HG02870 (cell line): Measurements from ENCODE around the gene UTS2R.

Source experiments
- ATAC-seq: cut with Tn5 transposase; IDR thresholded peaks from one replicate; pipeline ENCODE4 v1.9.1; 2021; ENCODE audit warnings: mild to moderate bottlenecking, moderate library complexity; ENCODE audit not compliant: unreplicated experiment

UTS2R gene

GRCh38 chr17:82371333-82372248 is at the start of gene UTS2R:
Gene UTS2R, plus strand, starts transcription at chr17:82371765. Its CDS starts 2,560 bp downstream, at chr17:82374325.
- ATAC-seq: no peak

GRCh38 chr17:82321947-82322466 is 49.6 kb upstream of the UTS2R start:
- no peak for ATAC-seq

- ATAC-seq: no peak
Measured at GRCh38 chr17:82322526-82323453, 48.8 kb upstream of the UTS2R start.

GRCh38 chr17:82323514-82324234 is 47.9 kb upstream of the UTS2R start:
- no peak for ATAC-seq

GRCh38 chr17:82324566-82325285 is 46.8 kb upstream of the UTS2R start:
- no peak for ATAC-seq

DNA sequence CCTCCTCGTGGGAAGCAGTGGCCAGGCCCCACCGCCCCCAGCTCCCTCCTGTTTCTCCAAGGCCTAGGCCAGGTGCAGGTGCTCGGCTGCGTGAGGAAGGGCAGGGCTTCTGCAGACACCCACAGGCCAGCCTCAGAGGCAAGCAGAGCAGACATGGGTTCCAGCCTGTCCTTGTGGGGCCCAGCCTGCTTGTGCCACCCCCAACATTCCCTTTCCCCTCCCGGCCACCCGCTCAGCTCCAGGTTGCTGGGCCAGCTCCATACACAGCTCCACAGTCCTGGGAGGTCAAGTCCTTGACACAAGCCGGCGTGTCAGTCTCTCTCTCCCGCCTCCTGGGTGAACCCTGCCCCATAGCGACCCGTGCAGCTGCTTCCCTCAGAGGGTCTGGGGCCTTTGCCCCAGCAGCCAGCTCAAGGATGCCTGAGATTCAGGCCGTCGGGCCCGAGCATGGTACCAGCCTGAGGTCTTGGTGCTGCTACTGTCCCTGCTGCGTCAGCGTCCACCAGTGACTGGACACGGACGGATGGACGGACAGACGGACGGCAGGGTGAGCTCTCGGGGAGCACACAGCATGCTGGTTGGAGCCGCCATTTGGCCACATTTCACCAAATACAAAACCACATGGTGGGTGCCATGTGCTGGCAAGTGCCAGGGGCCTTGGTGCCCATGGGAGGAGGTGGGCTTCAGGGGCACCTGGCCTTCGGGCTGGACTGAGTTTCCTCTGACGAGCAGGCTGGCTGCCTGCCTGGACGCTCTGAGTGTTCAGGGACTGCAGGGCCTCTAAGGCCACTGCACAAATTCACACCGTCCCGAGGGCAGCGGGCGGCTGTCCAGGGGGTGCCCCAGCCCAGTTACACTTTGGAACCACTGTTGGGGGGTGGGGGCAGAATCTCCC is 46.0 kb upstream of the UTS2R start:
- no peak for ATAC-seq

- no peak for ATAC-seq
Measured at GRCh38 chr17:82327289-82327688, 44.3 kb upstream of the UTS2R start.

DNA sequence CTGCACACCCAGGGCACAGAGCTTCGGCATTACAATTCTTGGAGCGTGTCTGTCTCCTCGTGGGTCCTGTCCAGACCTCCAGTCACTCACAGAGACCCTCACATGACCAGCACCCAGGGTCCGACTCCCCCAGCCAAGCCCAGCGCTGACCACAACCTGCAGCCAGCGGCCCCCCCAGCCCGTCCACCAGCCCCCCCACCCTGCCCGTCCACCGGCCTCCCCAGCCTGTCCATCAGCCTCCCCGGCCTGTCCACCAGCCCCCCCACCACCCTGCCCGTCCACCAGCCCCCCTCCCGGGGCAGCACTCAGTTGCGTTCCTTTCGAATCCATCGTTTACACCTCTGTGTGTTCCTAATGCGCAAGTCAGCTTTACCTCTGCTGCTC is 43.8 kb upstream of the UTS2R start:
- ATAC-seq: no peak

- no peak for ATAC-seq
Measured at GRCh38 chr17:82328141-82328993, 43.2 kb upstream of the UTS2R start.

- no peak for ATAC-seq
Measured at GRCh38 chr17:82328994-82329507, 42.5 kb upstream of the UTS2R start.

DNA sequence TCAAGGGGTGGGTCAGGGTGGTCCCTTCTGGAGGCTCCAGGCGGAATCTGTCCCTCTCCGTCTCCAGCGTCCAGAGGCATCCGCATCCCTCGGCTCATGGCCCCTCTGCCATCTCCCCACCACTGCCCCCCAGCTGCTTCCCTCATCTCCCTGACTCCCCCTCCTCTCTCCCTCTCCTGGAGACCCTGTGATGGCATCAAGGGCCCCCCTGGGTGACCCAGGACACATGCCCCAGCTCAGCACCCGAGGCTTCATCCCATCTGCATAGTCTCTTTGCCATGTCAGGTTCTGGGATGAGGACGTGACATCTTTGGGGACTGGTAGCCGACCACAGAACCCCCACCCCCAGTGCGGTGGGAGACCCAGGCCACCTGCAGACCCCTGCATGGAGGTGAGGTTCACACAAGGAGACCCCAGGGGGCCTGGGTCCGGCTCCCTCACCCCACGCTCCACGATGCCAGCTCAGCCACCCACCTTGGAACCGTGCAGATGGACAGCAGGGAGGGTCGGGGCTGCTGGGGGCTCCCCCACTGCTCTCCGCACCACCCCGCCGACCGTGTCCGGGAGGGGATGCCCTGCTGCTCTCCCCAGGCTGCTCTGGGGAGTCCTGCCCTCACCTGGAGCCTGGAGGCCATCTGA is 41.8 kb upstream of the UTS2R start:
- no peak for ATAC-seq

DNA sequence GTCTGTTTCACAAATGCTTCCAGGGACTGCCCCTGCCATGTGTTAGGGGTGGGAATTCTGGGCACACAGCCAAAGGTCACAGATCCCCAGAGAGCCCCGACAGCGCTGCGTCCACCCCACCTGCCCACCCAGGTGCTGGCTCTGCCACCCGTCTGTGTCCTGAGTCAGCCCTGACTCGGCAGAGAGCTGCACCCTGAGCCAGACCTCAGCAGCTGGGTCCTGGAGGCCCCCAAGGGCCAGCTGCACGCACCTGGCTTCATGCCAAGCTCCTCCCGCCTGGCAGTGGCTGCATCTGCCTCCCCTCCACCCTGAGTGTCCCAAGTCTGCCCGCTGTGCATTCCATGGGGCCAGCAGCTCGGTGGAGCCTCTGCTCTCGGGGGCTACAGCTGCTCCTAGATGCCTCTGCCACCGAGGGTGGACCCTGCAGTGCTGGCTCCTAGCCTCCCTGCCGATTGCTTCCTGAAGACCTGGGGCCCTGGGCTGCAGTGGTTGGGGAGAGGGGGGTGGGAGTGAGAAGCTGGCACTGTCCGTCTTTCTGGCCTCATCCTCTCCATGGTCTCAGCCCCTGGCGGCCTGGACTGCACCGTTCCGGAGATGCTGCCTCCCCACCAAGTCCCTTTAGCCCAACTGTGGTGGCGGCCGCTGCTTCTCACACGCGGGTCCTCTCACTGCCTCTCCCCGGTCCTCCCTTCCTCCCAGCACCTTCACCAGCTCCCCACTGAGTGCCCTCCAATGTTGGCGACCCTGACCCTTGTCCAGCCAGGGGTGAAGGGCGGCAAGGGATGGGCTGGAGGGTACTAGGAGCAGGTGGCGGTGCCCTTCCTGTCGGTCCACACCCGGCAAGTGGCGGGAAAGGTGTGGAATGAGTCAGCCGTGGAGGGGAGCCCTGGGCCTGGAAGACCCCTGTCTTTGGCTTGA is 41.0 kb upstream of the UTS2R start:
- no peak for ATAC-seq

DNA sequence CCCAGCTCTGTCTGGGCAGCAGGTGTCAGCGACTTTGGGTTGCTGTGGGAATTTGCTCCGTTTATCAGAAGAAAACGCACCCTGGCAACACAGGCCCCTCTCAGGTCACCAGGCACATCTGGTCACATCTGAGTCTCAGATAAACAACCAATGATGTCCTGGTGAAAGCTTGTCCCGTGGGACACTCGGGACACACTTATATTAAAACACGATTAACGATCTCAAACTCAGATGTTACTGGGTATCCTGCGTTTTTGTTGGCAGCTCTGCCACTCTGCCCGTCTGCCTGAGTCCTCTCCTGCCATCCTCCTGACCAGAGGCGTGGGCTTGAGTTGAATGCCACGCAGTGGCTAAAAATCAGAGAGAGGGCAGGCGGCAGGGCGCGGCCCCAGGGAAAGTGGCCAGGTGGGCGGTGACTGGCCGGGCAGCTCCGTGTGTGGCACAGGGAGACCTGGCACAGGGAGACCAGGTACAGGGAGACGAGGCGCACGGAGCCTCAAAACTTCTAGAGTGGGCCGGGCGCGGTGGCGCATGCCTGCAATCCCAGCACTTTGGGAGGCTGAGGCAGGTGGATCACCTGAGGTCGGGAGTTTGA is 40.1 kb upstream of the UTS2R start:
- ATAC-seq: no peak

- no peak for ATAC-seq
Measured at GRCh38 chr17:82332669-82333278, 38.8 kb upstream of the UTS2R start.

DNA sequence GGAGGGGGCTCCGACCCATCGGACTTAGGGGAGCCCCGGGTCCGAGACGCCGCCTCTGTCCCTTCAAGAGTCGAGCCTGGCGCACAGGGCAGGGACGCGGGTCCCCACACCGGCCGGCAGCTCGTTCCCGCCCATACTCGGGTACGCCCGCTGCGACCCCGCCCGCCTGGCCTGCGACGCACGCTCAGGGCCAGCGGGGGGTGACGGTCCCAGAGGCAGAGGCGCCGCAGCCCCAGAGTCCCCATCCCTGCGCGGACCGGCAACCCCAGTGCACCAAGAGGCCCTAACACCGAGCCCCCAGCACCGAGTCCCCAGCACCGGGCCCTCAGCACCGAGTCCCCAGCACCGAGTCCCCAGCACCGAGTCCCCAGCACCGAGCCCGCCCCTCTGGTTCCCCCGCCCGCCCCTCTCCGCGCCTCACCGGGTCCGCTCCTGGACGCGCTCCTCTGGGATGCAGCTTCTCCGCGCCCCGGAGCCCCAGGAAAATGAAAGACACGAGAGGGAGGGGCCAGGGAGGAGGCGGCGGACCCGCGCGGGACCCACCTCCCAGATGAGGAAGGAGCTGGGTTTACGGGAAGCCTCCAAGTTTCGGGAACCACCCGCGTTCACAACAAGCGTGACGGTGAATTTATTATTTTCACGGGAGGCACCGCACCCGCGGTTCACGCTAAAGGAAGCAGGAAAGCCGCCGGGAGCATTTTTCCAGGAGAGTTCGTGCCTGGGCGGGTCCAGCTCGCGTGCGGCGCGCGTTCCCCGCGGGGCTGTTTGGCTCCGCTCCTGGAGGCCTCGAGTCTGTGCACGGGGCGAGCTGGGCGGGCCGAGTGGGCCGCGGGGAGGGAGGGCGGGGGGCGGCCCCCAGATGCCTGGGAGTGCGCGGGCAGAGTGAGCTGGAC is 38.0 kb upstream of the UTS2R start, which contains the start of gene SECTM1:
Gene SECTM1, minus strand, starts transcription at position 488 of the 893 bp plus-strand sequence. CDS start 6,526 bp downstream, outside the sequence.
- no peak for ATAC-seq
